ENCODE results near the gene RDH13.
"Not testable (repeated sequence)": the region's sequence is repeated elsewhere in the genome, so short reads cannot be mapped to it uniquely, and the experiment has no call there.

RDH13 gene

GRCh38 chr19:55014714-55015113 is 48.2 kb downstream of the RDH13 start:
- DNase-seq (ENCODE audit: low spot score): no peak

- no peak for DNase-seq (ENCODE audit: low spot score)
These were observed 49.4 kb downstream of the RDH13 start for GRCh38 chr19:55013596-55013995.

GRCh38 chr19:55012306-55012705 is 50.6 kb downstream of the RDH13 start:
- no peak for DNase-seq (ENCODE audit: low spot score)

GRCh38 chr19:55010561-55010960 is 52.4 kb downstream of the RDH13 start:
- not testable (repeated sequence) for DNase-seq (ENCODE audit: low spot score)

GRCh38 chr19:55008781-55009180 is 54.2 kb downstream of the RDH13 start:
- DNase-seq (ENCODE audit: low spot score): not testable (repeated sequence)

- not testable (repeated sequence) for DNase-seq (ENCODE audit: low spot score)
These were observed 54.8 kb downstream of the RDH13 start for GRCh38 chr19:55008189-55008588.

GRCh38 chr19:55007537-55007936 is 55.4 kb downstream of the RDH13 start:
- DNase-seq (ENCODE audit: low spot score): not testable (repeated sequence)

- DNase-seq (ENCODE audit: low spot score): not testable (repeated sequence)
These were observed 56.2 kb downstream of the RDH13 start for GRCh38 chr19:55006795-55007194.

- peak; percentile 56 for DNase-seq (ENCODE audit: low spot score)
These were observed 57.1 kb downstream of the RDH13 start for GRCh38 chr19:55005684-55006488.

- no peak for DNase-seq (ENCODE audit: low spot score)
These were observed 62.2 kb downstream of the RDH13 start for GRCh38 chr19:55000761-55001160.

GRCh38 chr19:54998751-54999239 is 64.2 kb downstream of the RDH13 start:
- DNase-seq (ENCODE audit: low spot score): not testable (repeated sequence)

- no peak for DNase-seq (ENCODE audit: low spot score)
These were observed 67.4 kb downstream of the RDH13 start for GRCh38 chr19:54995561-54995960.

Data from ecto neural progenitor cell (in vitro differentiated cells).